Panc1 (cell line): ENCODE data around the gene ADAMTS6.

Experiments
- POLR2AphosphoS5 ChIP-seq: IDR thresholded peaks from 2 replicates; pipeline ENCODE4 v1.6.1; 2012; ENCODE audit warnings: mild to moderate bottlenecking, low read depth, low read length, moderate library complexity
- TF ChIP-seq, protein P1 (sequence below), 2 experiments: IDR thresholded peaks; 2 replicates each; pipeline ENCODE4 v1.6.1; 2011 to 2012; ENCODE audit warnings: low read depth in 2 of 2, control low read depth in 1 of 2, low read length in 1 of 2, mild to moderate bottlenecking in 1 of 2, moderate library complexity in 1 of 2; ENCODE audit not compliant: insufficient read depth in 1 of 2
- TF ChIP-seq, protein P2 (sequence below): fragments of 450-650 bp; IDR thresholded peaks from 2 replicates; pipeline ENCODE4 v1.5.1; 2017; ENCODE audit warnings: mild to moderate bottlenecking

DNA sequence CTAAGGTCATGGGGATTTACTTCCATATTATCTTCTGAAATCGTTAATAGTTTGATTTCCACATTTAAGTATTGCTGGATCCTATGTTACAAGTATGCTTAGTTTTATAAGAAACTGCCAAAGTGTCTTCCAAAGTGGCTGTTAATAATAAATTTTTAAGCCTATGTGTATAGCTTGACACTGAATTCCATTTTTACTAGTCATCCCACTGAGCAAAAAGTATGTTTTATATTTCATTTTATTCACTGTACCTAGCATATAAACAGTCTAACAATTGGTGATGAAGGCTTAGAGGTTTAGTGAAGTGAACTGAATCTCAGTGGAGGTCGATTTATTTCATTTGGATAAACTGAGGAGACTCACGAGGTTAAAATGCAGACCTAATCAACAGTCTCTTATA is 174.6 kb downstream of the ADAMTS6 start:
- TF ChIP-seq, protein P1, sequence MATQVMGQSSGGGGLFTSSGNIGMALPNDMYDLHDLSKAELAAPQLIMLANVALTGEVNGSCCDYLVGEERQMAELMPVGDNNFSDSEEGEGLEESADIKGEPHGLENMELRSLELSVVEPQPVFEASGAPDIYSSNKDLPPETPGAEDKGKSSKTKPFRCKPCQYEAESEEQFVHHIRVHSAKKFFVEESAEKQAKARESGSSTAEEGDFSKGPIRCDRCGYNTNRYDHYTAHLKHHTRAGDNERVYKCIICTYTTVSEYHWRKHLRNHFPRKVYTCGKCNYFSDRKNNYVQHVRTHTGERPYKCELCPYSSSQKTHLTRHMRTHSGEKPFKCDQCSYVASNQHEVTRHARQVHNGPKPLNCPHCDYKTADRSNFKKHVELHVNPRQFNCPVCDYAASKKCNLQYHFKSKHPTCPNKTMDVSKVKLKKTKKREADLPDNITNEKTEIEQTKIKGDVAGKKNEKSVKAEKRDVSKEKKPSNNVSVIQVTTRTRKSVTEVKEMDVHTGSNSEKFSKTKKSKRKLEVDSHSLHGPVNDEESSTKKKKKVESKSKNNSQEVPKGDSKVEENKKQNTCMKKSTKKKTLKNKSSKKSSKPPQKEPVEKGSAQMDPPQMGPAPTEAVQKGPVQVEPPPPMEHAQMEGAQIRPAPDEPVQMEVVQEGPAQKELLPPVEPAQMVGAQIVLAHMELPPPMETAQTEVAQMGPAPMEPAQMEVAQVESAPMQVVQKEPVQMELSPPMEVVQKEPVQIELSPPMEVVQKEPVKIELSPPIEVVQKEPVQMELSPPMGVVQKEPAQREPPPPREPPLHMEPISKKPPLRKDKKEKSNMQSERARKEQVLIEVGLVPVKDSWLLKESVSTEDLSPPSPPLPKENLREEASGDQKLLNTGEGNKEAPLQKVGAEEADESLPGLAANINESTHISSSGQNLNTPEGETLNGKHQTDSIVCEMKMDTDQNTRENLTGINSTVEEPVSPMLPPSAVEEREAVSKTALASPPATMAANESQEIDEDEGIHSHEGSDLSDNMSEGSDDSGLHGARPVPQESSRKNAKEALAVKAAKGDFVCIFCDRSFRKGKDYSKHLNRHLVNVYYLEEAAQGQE (IDR thresholded peaks at IDR 0.05; ENCODE audit: insufficient read depth in 1 of 2, low read depth in 2 of 2, low read length in 1 of 2): no peak
- TF ChIP-seq, protein P2, sequence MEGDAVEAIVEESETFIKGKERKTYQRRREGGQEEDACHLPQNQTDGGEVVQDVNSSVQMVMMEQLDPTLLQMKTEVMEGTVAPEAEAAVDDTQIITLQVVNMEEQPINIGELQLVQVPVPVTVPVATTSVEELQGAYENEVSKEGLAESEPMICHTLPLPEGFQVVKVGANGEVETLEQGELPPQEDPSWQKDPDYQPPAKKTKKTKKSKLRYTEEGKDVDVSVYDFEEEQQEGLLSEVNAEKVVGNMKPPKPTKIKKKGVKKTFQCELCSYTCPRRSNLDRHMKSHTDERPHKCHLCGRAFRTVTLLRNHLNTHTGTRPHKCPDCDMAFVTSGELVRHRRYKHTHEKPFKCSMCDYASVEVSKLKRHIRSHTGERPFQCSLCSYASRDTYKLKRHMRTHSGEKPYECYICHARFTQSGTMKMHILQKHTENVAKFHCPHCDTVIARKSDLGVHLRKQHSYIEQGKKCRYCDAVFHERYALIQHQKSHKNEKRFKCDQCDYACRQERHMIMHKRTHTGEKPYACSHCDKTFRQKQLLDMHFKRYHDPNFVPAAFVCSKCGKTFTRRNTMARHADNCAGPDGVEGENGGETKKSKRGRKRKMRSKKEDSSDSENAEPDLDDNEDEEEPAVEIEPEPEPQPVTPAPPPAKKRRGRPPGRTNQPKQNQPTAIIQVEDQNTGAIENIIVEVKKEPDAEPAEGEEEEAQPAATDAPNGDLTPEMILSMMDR: no peak
- no peak for TF ChIP-seq POLR2AphosphoS5
